Activated CD4-positive, CD25-positive, alpha-beta regulatory T cell treated with anti-CD3 and anti-CD28 coated beads, Interleukin-2, amount 50 U/mL, for 24 hours (primary cell): ENCODE results near the gene CALN1.
"Not testable (repeated sequence)": the region's sequence is repeated elsewhere in the genome, so short reads cannot be mapped to it uniquely, and the experiment has no call there.

Experiments used
- ATAC-seq, 2 donors: fragments of 150-1000 bp; cut with Tn5 transposase; one replicate each; pipeline ENCODE4 v1.10.0; 2021; ENCODE audit warnings: mild to moderate bottlenecking in 1 of 2, moderate library complexity in 1 of 2

Gene CALN1

GRCh38 chr7:72412121-72412618 is at the start of gene CALN1:
Gene CALN1 (minus strand): TSS chr7:72412338.
- ATAC-seq, result not testable (repeated sequence)

DNA sequence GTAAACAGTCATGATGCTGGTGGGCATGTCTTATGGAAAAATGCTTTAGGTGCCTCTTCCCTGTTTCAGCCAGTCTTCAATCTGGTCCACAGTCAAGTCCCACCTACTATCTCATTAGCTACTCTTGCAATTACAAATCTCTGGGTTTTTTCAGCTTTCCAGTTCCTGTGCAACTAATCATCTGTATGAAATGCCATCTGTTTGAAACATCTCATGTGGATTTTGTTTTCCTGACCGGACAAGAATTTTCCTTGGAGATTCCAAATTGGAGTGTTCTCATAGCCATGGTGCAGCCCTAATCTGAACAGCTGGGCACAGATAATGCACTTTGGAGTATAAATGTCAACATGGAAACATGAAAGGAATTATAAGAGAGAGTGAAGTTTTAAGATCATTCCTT is 41.3 kb upstream of the CALN1 start:
- no peak for ATAC-seq

DNA sequence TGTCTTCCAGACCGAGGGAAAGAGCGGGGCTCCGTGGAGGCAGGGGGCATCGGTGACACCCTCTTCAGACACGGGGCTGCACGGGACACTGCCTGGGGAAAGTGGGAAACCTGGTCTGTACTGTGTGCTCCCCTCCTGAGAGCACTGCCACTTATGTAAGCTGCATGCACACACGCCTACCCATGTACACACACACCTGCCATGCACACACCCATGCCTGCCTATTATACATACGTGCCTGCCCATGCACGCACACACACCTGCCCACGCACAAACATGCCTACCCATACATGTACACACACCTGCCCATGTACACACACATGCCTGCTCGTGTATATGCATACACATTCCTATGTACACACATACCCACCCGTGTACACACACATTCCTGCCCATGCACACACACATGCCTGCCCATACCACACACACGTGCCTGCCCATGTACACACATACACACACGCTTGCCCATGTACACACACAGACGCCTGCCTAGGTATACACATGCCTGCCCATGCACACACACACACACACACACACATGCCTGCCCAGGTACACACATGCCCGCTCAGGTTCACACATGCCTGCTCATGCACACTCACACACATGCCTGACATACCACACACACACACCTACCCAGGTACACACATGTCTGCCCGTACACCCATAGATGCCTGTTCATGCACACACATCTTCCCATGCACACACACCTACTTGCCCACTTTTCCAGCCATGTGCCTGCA is 35.5 kb upstream of the CALN1 start:
- ATAC-seq, result no peak

DNA sequence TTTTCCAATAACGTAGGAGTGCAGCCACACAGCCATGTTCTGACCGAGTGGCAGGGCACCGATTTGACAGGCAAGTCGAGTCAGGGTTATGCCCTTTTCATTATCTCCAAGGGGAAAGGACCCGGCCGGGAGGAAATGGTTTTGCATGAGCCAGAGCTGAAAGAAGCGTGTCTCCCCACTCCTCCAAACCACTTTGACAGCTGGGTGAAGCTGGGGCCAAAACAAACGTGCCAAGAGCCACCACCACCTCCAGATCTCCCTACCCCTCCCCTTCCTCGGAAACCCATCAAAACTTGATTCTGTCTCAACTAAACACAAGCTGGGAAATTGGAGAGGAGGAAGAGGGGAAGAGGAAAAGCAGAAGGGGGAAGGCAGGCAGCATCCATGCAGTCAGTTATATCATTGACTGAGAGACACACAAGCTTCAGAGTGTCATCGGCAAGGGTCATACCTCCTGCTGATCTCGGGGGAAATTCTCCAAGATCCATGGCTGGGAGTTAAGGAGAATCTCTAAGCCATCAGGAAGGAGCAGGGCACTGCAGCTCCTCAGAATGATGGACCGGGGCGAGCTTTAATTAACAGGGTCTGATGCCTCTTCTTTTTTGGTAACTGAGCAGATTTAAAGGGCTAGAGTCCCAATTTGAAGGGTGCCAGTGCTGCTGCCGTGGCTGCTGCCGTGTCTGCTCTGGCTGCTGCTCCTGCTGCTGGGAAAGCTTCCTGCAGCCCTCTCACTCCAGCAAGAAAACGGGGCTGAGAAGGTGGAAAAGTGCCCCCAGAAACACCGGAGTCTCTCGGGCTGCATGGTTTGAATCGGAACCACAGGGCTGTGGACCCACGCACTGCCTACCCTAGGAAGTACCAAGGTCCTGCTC is 34.7 kb upstream of the CALN1 start:
- ATAC-seq, result no peak

- no peak for ATAC-seq
Measured at GRCh38 chr7:72446131-72446530, 34.0 kb upstream of the CALN1 start.

- no peak for ATAC-seq
Measured at GRCh38 chr7:72445580-72445979, 33.4 kb upstream of the CALN1 start.

DNA sequence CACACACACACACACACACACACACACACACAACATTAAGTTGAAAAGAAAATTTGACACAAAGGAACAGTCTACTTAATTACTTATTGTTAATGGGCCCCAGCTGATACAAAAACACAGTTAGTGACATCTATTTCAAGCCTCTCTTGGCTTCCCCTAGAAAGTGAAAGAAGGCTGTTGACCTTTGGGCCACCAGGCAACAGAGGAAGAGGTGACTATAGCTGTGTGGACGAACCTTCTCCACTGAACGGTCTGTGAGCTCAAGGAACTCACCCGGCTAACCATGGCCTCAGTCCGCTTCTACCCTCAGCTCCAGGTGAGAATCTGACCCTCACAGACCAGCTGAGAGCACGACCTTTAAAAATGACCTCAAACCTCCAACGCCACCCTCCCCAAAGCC is 32.9 kb upstream of the CALN1 start:
- no peak for ATAC-seq

GRCh38 chr7:72444026-72444776 is 32.1 kb upstream of the CALN1 start:
- no peak for ATAC-seq

GRCh38 chr7:72441791-72442190 is 29.7 kb upstream of the CALN1 start:
- no peak for ATAC-seq

- no peak for ATAC-seq
Measured at GRCh38 chr7:72438491-72438890, 26.4 kb upstream of the CALN1 start.

DNA sequence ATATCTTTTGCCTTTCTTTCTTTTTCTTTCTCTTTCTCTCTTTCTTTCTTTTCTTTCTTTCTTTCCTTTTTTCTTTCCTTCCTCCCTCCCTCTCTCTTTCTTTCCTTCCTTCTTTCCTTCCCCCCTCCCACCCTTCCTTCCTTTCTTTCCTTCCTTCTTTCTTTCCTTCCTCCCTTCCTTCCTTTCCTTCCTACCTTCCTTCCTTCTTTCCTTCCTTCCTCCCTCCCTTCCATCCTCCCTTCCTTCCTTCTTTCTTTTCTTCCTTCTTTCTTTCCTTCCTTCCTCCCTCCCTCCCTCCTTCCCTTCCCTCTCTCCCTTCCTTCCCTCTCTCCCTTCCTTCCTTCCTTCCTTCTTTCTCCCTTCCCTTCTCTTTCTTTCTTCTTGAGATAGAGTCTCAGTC is 25.5 kb upstream of the CALN1 start:
- no peak for ATAC-seq

DNA sequence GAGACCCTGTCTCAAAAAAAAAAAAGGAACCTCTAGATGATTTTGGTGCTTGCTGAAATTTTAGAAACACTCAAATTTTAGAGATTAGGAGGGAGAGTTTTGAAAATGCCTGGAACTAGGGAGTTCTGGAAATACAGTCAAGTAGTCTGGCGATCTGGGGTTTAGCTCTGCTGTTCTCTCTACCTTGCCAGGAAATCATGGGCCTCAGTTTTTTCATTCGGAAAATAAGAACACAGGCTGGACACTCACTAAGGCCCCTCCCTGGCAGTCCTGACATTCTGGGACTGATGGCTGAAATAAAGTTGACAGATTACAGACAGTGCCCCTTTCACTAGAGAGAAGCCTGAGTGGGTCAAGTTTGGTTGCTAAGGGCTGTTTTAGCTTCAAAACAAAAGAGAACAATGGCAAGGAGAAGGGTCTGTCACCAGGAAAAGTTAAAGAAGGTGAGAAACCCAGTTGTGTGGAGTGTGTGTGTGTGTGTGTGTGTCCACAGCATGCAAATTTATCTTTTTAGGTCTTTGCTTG is 25.0 kb upstream of the CALN1 start:
- ATAC-seq, result no peak

- ATAC-seq, result no peak
Measured at GRCh38 chr7:72435925-72436480, 23.9 kb upstream of the CALN1 start.

GRCh38 chr7:72435366-72435765 is 23.2 kb upstream of the CALN1 start:
- ATAC-seq, result no peak

DNA sequence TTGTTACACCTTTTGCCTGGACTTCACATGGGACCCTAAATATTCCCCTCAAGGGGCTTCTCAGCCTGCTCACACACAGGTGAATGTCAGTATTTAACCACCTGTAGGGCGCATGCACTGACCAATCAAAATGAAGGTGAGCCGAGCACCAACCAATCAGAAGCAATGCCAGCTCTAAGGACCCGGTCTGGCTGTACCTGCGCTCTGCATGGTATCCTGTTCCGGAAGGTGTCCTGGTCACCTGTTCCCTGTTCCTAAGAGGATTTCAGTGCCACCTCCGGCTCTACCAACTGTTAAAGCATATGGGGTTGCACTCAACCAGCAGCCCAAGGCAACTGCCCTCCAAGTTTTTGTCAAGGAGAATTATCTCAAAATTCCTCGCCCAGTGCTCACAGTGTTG is 18.4 kb upstream of the CALN1 start:
- ATAC-seq, result no peak

GRCh38 chr7:72429316-72429715 is 17.2 kb upstream of the CALN1 start:
- no peak for ATAC-seq

GRCh38 chr7:72416846-72417245 is 4.7 kb upstream of the CALN1 start:
- ATAC-seq, result no peak

GRCh38 chr7:72415586-72415985 is 3.4 kb upstream of the CALN1 start:
- ATAC-seq, result no peak

- ATAC-seq, result no peak
Measured at GRCh38 chr7:72413886-72414285, 1.7 kb upstream of the CALN1 start.

DNA sequence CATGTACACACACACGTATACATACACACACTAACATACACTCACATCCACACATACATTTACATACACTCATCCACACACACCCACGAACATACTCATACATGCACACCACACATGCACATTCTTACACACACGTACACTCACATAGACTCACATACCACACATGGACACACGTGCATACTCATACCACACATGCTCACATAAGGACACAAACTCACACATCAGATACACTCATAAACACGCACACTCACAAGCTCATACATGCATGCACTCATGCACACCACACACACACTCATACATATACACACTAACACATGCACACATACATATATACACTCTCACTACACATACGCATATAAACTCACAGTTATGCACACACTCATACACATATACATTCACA is 1.2 kb upstream of the CALN1 start:
- no peak for ATAC-seq

- ATAC-seq, result no peak
Measured at GRCh38 chr7:72411419-72411818, 719 bp downstream of the CALN1 start.

GRCh38 chr7:72409638-72410015 is 2.5 kb downstream of the CALN1 start:
- ATAC-seq, result no peak
